GM13977 (cell line): ENCODE measurements around the gene P2RX7.

ENCODE experiments used
- DNase-seq: peaks from one replicate; pipeline ENCODE4 v3.0.0; 2012; ENCODE audit warnings: low spot score
- in situ Hi-C: fragments of 300-500 bp; cut with MboI; formaldehyde crosslinking; loops from one replicate; pipeline ENCODE4 v1.12.0; 2022; ENCODE audit warnings: low sequenced_read_pairs, low pct_unique_long_range_greater_than_20kb, mixed read lengths, inconsistent platforms; ENCODE audit not compliant: unreplicated experiment
- TF ChIP-seq, protein P1 (sequence below): IDR thresholded peaks from 2 replicates; pipeline ENCODE4 v1.5.1; 2012; ENCODE audit warnings: mild to moderate bottlenecking, control low read depth; ENCODE audit not compliant: insufficient read depth; ENCODE audit errors: extremely low read depth, missing control alignments

The P2RX7 gene

DNA sequence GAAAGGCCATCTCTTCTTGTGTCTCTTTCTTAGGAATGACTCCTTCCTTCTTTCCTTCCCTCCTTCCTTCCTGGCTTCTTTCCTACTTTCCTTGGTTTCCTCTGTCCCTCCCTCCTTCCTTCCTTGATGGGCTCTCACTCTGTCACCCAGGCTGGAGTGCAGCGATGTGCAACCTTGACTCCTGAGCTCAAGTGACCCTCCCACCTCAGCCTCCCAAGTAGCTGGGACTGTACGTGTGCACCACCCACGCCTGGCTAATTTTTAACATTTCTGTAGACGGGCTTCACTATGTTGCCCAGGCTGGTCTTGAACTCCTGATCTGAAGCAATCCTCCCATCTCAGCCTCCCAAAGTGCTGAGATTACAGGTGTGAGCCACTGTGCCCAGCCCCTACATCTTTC, 10.9 kb upstream of the P2RX7 start:
- in situ Hi-C loops: no loop called here
- DNase-seq: no peak

DNA sequence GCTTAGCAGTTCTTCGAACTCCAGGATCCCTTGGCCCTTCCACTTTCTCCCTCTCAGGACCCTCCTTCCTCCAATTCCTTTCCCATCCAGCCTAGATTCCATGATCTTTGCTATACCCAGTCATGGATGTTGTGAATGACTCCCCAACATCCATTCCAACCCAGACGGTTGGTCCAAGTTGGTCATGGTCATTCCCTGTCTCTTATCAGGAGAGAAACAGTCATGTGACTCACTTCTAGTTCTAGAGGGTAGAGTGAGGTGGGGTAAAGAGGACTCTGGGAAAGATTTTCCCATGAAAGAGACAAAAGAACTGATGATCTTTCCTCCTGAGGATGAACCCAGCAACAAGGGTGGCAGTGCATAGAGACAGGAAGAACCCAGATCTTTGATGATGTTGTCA, 9.2 kb upstream of the P2RX7 start:
- in situ Hi-C loops: no loop called here
- DNase-seq: no peak
- TF ChIP-seq, protein P1, sequence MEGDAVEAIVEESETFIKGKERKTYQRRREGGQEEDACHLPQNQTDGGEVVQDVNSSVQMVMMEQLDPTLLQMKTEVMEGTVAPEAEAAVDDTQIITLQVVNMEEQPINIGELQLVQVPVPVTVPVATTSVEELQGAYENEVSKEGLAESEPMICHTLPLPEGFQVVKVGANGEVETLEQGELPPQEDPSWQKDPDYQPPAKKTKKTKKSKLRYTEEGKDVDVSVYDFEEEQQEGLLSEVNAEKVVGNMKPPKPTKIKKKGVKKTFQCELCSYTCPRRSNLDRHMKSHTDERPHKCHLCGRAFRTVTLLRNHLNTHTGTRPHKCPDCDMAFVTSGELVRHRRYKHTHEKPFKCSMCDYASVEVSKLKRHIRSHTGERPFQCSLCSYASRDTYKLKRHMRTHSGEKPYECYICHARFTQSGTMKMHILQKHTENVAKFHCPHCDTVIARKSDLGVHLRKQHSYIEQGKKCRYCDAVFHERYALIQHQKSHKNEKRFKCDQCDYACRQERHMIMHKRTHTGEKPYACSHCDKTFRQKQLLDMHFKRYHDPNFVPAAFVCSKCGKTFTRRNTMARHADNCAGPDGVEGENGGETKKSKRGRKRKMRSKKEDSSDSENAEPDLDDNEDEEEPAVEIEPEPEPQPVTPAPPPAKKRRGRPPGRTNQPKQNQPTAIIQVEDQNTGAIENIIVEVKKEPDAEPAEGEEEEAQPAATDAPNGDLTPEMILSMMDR: no peak

More for the DNA sequence above, 10.9 kb upstream of the P2RX7 start:
- TF ChIP-seq, protein P1: no peak

DNA sequence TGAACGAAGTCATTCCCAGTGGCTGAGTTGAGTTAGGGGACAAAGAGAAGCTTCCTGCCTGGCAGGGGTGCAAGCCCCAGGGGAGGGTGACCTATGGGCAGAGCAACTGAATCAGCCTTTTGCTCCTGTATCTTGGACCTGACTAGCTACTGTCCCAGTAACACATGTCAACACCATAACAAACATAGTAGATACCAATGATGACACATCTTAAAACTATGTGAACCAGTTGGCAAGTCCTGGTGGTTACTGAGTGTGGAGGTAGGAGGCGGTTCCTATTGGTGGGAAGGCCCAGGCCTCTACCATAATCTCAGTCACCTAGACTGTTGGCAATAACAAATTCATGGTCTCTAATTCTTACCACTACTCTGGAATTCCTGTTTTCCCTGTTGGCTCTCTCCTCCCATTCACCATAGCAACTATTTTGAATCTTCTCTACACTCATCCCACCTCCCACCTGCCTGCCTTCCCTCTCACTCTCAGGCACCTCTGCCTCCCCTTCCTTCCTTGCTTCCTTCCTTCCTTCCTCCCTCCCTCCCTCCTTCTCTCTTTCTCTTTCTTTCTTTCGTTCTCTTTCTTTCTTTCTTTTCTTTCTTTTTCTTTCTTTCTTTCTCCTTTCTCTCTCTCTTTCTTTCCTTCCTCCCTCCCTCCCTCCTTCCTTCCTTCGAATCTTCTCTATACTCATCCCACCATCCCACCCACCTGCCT, 8.1 kb upstream of the P2RX7 start:
- TF ChIP-seq, protein P1: no peak
- in situ Hi-C loops: no loop called here
- no peak for DNase-seq

DNA sequence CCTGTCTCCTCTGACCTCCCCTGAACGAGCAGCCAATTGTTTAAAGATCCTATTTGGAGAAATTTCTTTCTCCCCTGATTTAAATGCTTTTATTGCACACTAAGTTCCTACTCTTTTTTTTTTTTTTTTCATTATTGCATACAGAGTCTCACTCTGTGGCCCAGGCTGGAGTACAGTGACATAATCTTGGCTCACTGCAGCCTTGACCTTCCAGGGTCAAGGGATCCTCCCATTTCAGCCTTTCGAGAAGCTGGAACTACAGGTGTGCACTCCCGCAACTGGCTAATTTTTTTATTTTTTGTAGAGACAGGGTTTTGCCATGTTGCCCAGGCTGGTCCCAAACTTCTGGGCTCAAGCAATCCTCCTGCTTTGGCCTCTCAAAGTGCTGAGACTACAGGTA, 5.2 kb upstream of the P2RX7 start:
- no peak for DNase-seq
- TF ChIP-seq, protein P1: no peak
- in situ Hi-C loops: no loop called here

DNA sequence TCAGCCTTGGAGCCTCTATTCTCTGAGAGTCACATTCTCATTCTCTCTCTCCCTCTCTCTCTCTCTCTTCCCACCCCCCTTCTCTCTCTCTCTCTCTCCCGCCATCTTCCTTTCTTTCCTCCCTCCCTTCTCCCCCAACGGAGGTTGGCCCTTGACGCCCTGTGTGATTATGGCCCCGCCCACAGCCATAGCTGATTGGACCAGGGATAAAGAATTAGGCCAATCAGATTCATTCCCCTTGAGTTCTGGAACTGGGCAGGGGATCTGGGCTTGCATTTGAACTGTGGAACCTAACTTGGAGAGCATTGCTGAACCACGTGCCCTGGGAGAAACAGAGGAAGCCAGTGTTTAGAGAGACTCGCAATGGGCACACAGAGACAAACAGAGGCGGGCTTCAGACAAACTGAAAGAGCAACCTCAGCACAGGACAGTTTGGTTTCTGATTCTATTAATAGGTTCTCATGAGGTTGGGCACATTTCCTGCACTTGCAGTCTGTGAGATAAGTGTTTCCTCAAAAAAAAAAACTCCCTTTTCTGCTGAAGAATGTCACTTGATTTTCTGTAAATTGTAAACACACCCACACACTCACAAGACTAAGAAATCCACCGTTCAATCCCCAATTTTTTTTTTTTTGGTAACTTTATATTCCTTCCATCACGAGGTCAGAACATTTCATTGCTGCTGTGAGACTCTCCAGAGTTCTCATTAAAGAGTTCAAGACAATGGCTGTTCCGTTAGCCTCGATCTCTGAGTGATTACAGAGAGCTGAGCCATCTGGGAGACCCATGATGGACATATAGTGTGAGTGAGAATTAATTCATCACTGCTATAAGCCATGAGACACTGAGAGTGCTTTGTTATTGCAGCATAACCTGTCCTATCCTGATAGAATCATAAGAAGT, 3.5 kb upstream of the P2RX7 start:
- TF ChIP-seq, protein P1: no peak
- peak; percentile 81 for DNase-seq

DNA sequence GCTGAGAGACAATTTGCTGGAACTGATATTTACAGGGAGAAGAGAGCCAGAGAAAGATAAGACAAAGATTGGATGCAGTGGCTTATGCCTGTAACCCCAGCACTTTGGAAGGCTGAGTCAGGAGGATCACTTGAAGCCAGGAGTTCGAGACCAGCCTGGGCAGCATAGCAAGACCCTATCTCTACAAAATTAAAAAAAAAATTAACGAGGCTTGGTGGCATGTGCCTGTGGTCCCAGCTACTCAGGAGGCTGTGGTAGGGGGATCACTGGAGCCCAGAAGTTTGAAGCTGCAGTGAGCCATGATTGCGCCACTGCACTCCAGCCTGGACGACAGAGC, 2.9 kb upstream of the P2RX7 start:
- no peak for DNase-seq
- in situ Hi-C loops: no loop called here
- TF ChIP-seq, protein P1: no peak

More for the DNA sequence above, 3.5 kb upstream of the P2RX7 start:
- in situ Hi-C loops: no loop called here
